ENCODE results near the gene FER.

Gene FER

GRCh38 chr5:109195667-109196066, 448.0 kb downstream of the FER start:
- H3K79me2 ChIP-seq (ENCODE audit: control insufficient read depth, insufficient read depth, low read length): no peaks in the 10 kb centered on the region
- WGBS (ENCODE audit: extremely low coverage, insufficient coverage, low lambda C conversion rate): no CpG with 5 or more reads among the region's 2 CpGs
- no peak overlapping the region for H3K23ac ChIP-seq (ENCODE audit: low read length)

GRCh38 chr5:109196087-109196822, 448.6 kb downstream of the FER start:
- H2BK120ac ChIP-seq (ENCODE audit: low read depth, low read length): no peak overlapping the region
- no peak overlapping the region for H3K4me3 ChIP-seq (ENCODE audit: low read length)
- H3K56ac ChIP-seq (ENCODE audit: low read length): no peak overlapping the region
- no peak overlapping the region for H3K23ac ChIP-seq (ENCODE audit: low read length)
- H3K27ac ChIP-seq (ENCODE audit: low read depth, low read length): no peak overlapping the region
- H3K79me2 ChIP-seq (ENCODE audit: control insufficient read depth, insufficient read depth, low read length): no peaks in the 10 kb centered on the region
- H4K5ac ChIP-seq (ENCODE audit: low read length): no peak overlapping the region
- H3K4me1 ChIP-seq (ENCODE audit: control insufficient read depth, low read depth, low read length): peaks cover under 1% of the 10 kb centered on the region
- no peaks in the 10 kb centered on the region for H3K27me3 ChIP-seq (ENCODE audit: insufficient read depth, low read length, poor library complexity)
- no peaks in the 10 kb centered on the region for H3K79me1 ChIP-seq (ENCODE audit: low read length)
- H3K9ac ChIP-seq (ENCODE audit: low read length): no peak overlapping the region
- no peak overlapping the region for H3K4ac ChIP-seq (ENCODE audit: low read depth, low read length)
- WGBS (ENCODE audit: extremely low coverage, insufficient coverage, low lambda C conversion rate): no CpG with 5 or more reads among the region's 2 CpGs
- H2BK5ac ChIP-seq (ENCODE audit: low read length): no peak overlapping the region
- no peak for DNase-seq
- no peaks in the 10 kb centered on the region for H3K36me3 ChIP-seq (ENCODE audit: control insufficient read depth, insufficient read depth, low read length)
- H4K8ac ChIP-seq (ENCODE audit: low read depth, low read length): no peak overlapping the region
- H2AK5ac ChIP-seq (ENCODE audit: low read length): no peak overlapping the region
- no peak overlapping the region for H2BK15ac ChIP-seq (replicated peaks; ENCODE audit: low read depth)
- no peak overlapping the region for H3K18ac ChIP-seq (ENCODE audit: low read length)
- no peak overlapping the region for H3K4me2 ChIP-seq (ENCODE audit: low read length)

More at GRCh38 chr5:109195667-109196066, 448.0 kb downstream of the FER start:
- Histone ChIP-seq H2BK5ac (ENCODE audit: low read length) (no peak overlapping the region), H4K5ac (ENCODE audit: low read length) (no peak overlapping the region), H2BK120ac (ENCODE audit: low read depth, low read length) (no peak overlapping the region), H3K56ac (ENCODE audit: low read length) (no peak overlapping the region), H3K27me3 (ENCODE audit: insufficient read depth, low read length, poor library complexity) (no peaks in the 10 kb centered on the region), H3K36me3 (ENCODE audit: control insufficient read depth, insufficient read depth, low read length) (no peaks in the 10 kb centered on the region), H3K18ac (ENCODE audit: low read length) (no peak overlapping the region), H2AK5ac (ENCODE audit: low read length) (no peak overlapping the region), H2BK15ac (replicated peaks; ENCODE audit: low read depth) (no peak overlapping the region), H3K79me1 (ENCODE audit: low read length) (no peaks in the 10 kb centered on the region), H3K4me2 (ENCODE audit: low read length) (no peak overlapping the region), H3K4me1 (ENCODE audit: control insufficient read depth, low read depth, low read length) (peaks cover 2% of the 10 kb centered on the region), H3K4me3 (ENCODE audit: low read length) (no peak overlapping the region), H3K27ac (ENCODE audit: low read depth, low read length) (no peak overlapping the region), H4K8ac (ENCODE audit: low read depth, low read length) (no peak overlapping the region), H3K9ac (ENCODE audit: low read length) (no peak overlapping the region), H3K4ac (ENCODE audit: low read depth, low read length) (no peak overlapping the region)
- DNase-seq: no peak

DNA sequence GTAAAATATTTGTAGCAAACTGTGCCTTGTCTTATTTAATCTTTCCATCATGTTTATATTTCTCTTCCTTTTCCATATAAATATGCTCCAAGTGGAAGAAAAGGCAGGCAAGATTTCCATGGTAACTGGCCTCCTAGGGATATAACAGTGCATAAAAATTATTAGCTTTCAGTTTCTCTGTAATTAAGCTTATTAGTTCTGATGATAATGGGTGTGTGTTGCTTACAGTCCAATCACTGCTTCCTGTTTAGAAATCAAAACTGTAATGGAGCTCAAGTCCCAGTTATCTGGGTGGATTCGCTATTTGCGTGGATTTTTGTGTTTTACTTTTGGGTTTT, 449.1 kb downstream of the FER start:
- Histone ChIP-seq H4K5ac (ENCODE audit: low read length) (no peak overlapping the region), H2BK15ac (replicated peaks; ENCODE audit: low read depth) (no peak overlapping the region), H3K36me3 (ENCODE audit: control insufficient read depth, insufficient read depth, low read length) (no peaks in the 10 kb centered on the region)

DNA sequence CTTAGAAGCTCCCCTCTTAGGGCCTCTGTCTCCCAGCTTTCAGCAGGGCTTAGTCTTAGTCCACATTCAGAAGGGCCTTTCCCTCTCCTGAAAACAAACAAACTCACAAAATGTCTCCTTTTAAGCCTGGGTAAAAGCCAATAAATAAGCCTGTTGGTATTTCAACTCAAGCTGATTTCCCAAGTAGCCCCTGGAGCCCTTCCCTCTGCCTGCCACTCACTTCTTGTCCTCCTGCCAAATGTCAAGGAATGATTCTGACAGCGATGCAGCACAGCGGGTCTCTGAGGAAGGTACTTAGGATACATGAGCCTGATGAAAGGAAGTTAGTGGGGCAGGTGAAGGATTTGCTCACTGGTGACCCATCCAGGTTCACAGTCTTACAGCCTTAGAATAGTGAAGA, 451.6 kb downstream of the FER start:
- no peak overlapping the region for H2AK5ac ChIP-seq (ENCODE audit: low read length)
- no peak for DNase-seq
- no peaks in the 10 kb centered on the region for H3K79me2 ChIP-seq (ENCODE audit: control insufficient read depth, insufficient read depth, low read length)

More for the DNA sequence above, 449.1 kb downstream of the FER start:
- no peaks in the 10 kb centered on the region for H3K27me3 ChIP-seq (ENCODE audit: insufficient read depth, low read length, poor library complexity)
- no peaks in the 10 kb centered on the region for H3K79me1 ChIP-seq (ENCODE audit: low read length)
- H3K18ac ChIP-seq (ENCODE audit: low read length): no peak overlapping the region
- H3K9ac ChIP-seq (ENCODE audit: low read length): no peak overlapping the region
- WGBS (ENCODE audit: extremely low coverage, insufficient coverage, low lambda C conversion rate): no CpG with 5 or more reads among the region's 2 CpGs
- H2BK120ac ChIP-seq (ENCODE audit: low read depth, low read length): no peak overlapping the region
- H2BK5ac ChIP-seq (ENCODE audit: low read length): no peak overlapping the region
- no peaks in the 10 kb centered on the region for H3K79me2 ChIP-seq (ENCODE audit: control insufficient read depth, insufficient read depth, low read length)
- no peak overlapping the region for H2AK5ac ChIP-seq (ENCODE audit: low read length)
- no peak overlapping the region for H3K27ac ChIP-seq (ENCODE audit: low read depth, low read length)
- H4K8ac ChIP-seq (ENCODE audit: low read depth, low read length): no peak overlapping the region
- DNase-seq: no peak
- H3K23ac ChIP-seq (ENCODE audit: low read length): no peak overlapping the region
- H3K4me1 ChIP-seq (ENCODE audit: control insufficient read depth, low read depth, low read length): no peaks in the 10 kb centered on the region
- H3K4me3 ChIP-seq (ENCODE audit: low read length): no peak overlapping the region
- no peak overlapping the region for H3K4ac ChIP-seq (ENCODE audit: low read depth, low read length)
- H3K4me2 ChIP-seq (ENCODE audit: low read length): no peak overlapping the region
- H3K56ac ChIP-seq (ENCODE audit: low read length): no peak overlapping the region

DNA sequence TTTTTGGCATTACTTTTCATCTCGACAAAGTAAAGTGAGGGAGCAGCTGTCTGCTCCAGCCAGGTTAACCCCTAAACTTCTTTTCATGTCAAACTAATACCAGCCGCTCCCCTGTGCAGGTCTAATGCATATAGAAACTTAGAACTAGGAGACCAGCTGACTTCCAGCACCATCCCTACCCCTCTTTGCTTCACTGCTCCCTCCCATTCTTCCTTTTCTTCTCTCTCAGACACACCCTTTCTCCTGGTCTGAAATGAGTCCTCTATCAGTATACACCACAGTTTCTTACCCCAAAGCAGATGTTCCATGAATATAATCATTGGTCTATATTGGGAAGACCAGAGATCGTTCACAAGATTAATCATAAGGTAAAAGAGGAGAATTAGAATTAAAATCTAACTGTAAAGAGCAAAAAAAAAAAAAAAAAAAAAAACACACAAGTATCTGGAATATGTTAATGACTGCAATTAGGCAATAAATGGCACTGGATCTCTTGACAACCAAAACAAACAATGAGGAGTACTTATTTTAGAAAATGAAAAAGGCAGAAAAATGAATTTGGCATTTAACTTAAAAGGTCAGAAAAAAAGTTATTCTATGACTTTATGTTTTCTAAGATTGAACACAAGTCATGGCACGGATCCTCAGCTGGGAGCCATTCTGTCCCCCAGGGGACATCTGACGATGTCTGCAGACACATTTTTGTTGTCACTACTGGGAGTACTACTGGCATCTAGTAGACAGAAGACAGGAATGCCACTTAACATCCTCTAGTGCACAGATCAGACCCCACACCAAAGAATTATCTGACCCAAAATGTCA, 452.3 kb downstream of the FER start:
- no peak overlapping the region for H3K27ac ChIP-seq (ENCODE audit: low read depth, low read length)
- no peak overlapping the region for H3K4me3 ChIP-seq (ENCODE audit: low read length)
- WGBS (ENCODE audit: extremely low coverage, insufficient coverage, low lambda C conversion rate): no CpG with 5 or more reads among the region's 5 CpGs
- H3K79me2 ChIP-seq (ENCODE audit: control insufficient read depth, insufficient read depth, low read length): no peaks in the 10 kb centered on the region
- H4K8ac ChIP-seq (ENCODE audit: low read depth, low read length): no peak overlapping the region
- H2BK120ac ChIP-seq (ENCODE audit: low read depth, low read length): no peak overlapping the region
- no peak for DNase-seq
- H2BK5ac ChIP-seq (ENCODE audit: low read length): no peak overlapping the region
- no peaks in the 10 kb centered on the region for H3K79me1 ChIP-seq (ENCODE audit: low read length)
- H3K4ac ChIP-seq (ENCODE audit: low read depth, low read length): no peak overlapping the region
- no peaks in the 10 kb centered on the region for H3K27me3 ChIP-seq (ENCODE audit: insufficient read depth, low read length, poor library complexity)
- H2BK15ac ChIP-seq (replicated peaks; ENCODE audit: low read depth): no peak overlapping the region
- H3K9ac ChIP-seq (ENCODE audit: low read length): no peak overlapping the region
- no peak overlapping the region for H3K56ac ChIP-seq (ENCODE audit: low read length)
- no peaks in the 10 kb centered on the region for H3K36me3 ChIP-seq (ENCODE audit: control insufficient read depth, insufficient read depth, low read length)
- no peak overlapping the region for H3K4me2 ChIP-seq (ENCODE audit: low read length)
- H2AK5ac ChIP-seq (ENCODE audit: low read length): no peak overlapping the region
- H3K23ac ChIP-seq (ENCODE audit: low read length): no peak overlapping the region
- no peak overlapping the region for H4K5ac ChIP-seq (ENCODE audit: low read length)
- H3K4me1 ChIP-seq (ENCODE audit: control insufficient read depth, low read depth, low read length): no peaks in the 10 kb centered on the region
- H3K18ac ChIP-seq (ENCODE audit: low read length): no peak overlapping the region

More for the DNA sequence above, 451.6 kb downstream of the FER start:
- Histone ChIP-seq H2BK120ac (ENCODE audit: low read depth, low read length) (no peak overlapping the region), H2BK15ac (replicated peaks; ENCODE audit: low read depth) (no peak overlapping the region), H3K79me1 (ENCODE audit: low read length) (no peaks in the 10 kb centered on the region), H3K56ac (ENCODE audit: low read length) (no peak overlapping the region), H3K36me3 (ENCODE audit: control insufficient read depth, insufficient read depth, low read length) (no peaks in the 10 kb centered on the region), H4K5ac (ENCODE audit: low read length) (no peak overlapping the region), H4K8ac (ENCODE audit: low read depth, low read length) (no peak overlapping the region), H2BK5ac (ENCODE audit: low read length) (no peak overlapping the region), H3K18ac (ENCODE audit: low read length) (no peak overlapping the region), H3K27me3 (ENCODE audit: insufficient read depth, low read length, poor library complexity) (no peaks in the 10 kb centered on the region), H3K27ac (ENCODE audit: low read depth, low read length) (no peak overlapping the region), H3K4me2 (ENCODE audit: low read length) (no peak overlapping the region), H3K9ac (ENCODE audit: low read length) (no peak overlapping the region), H3K4ac (ENCODE audit: low read depth, low read length) (no peak overlapping the region), H3K23ac (ENCODE audit: low read length) (no peak overlapping the region), H3K4me3 (ENCODE audit: low read length) (no peak overlapping the region), H3K4me1 (ENCODE audit: control insufficient read depth, low read depth, low read length) (no peaks in the 10 kb centered on the region)
- no CpG with 5 or more reads among the region's 2 CpGs for WGBS (ENCODE audit: extremely low coverage, insufficient coverage, low lambda C conversion rate)

Measured in mesendoderm (in vitro differentiated cells).